HG02588 (cell line): ENCODE data around the gene PEAK3.

Experiments
- ATAC-seq: cut with Tn5 transposase; IDR thresholded peaks from one replicate; pipeline ENCODE4 v1.9.1; 2021; ENCODE audit warnings: mild to moderate bottlenecking, moderate library complexity; ENCODE audit not compliant: unreplicated experiment

PEAK3 gene

DNA sequence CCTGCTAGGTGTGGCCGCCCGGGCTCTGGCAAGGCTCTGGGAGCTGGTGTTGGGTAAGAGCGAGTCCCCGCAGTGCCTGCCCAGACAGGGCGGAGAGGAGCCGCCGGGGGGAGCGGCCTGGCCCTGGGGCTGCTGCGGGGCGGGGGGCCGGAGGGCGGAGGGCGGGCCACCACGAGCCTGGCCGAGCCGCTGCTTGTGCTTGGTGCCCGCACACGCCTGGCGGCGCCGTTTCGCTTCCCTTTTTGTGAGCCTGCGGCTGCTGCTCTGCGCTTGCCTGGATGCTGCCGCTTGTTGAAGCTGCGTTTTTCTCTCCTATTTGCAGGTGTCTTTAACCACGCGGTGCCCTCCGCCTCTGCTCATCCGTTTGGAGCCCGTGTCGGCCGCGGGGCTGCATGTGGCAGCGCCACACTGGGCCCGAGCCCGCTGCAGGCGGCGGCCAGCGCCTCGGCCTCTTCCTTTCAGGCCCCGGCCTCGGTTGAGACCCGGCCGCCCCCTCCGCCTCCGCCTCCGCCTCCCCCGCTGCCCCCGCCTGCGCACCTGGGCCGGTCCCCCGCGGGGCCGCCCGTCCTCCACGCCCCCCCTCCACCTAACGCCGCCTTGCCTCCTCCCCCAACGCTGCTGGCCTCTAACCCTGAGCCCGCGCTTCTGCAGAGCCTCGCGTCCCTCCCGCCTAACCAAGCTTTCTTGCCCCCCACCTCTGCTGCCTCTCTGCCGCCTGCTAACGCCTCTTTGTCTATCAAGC lies 54.4 kb downstream of the PEAK3 start:
- ATAC-seq, result no peak

DNA sequence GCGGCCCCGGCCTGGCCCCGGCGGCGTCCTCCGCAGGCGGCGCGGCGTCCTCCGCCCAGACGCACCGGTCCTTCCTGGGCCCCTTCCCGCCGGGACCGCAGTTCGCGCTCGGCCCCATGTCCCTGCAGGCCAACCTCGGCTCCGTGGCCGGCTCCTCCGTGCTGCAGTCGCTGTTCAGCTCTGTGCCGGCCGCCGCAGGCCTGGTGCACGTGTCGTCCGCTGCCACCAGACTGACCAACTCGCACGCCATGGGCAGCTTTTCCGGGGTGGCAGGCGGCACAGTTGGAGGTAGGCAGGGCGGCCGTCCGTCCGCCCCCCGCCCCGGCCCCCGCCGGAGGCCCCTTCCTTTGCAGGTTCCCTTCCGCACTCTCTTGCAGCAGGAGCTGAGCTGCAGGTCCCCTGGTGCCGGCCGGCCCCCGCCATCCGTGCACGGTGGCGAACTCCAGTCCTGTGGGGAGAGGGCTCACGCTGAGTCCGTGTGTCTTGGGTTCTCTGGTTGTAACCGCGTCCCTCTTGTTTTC lies 55.1 kb downstream of the PEAK3 start:
- no peak for ATAC-seq

DNA sequence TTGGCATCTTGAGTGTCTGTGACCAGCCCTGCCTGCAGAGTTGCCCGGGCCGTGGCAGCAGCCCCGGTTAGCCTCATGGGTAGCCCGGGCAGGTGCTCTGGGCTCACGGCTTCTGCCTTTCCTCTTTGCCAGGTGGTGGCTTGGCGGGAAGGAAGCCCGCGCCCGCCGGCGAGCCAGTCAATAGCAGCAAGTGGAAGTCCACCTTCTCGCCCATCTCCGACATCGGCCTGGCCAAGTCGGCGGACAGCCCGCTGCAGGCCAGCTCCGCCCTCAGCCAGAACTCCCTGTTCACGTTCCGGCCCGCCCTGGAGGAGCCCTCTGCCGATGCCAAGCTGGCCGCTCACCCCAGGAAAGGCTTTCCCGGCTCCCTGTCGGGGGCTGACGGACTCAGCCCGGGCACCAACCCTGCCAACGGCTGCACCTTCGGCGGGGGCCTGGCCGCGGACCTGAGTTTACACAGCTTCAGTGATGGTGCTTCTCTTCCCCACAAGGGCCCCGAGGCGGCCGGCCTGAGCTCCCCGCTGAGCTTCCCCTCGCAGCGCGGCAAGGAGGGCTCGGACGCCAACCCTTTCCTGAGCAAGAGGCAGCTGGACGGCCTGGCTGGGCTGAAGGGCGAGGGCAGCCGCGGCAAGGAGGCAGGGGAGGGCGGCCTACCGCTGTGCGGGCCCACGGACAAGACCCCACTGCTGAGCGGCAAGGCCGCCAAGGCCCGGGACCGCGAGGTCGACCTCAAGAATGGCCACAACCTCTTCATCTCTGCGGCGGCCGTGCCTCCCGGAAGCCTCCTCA lies 55.7 kb downstream of the PEAK3 start:
- no peak for ATAC-seq

DNA sequence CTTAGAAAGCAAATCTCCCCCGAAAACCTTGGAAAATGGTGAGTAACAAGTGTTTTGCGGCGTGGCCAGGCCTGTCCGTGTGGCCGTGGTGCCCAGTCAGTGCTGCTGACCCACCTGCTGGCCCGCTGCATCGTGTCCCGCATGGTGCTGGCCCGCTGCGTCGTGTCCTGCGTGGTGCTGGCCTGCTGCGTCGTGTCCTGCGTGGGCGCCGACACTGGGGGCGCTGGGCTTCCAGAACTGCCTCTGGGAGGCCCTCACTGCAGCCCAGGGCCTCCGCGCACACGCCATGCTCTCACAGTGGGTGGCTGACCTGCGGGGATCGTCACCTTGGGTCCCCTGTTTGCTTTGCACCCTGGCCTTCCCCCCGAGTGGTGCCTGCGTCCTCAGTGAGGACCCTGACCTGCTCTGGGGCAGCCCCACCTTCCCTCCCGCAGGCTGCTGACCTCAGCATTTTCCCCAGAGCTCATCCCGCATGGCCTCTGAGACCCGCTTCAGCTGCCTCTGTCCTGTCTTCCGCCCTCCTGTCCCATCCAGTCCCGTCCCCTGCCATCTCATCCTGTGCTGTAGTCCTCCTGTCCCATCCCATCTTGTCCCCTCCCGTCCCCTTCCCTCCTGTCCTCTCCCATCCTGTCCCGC lies 56.4 kb downstream of the PEAK3 start:
- no peak for ATAC-seq

DNA sequence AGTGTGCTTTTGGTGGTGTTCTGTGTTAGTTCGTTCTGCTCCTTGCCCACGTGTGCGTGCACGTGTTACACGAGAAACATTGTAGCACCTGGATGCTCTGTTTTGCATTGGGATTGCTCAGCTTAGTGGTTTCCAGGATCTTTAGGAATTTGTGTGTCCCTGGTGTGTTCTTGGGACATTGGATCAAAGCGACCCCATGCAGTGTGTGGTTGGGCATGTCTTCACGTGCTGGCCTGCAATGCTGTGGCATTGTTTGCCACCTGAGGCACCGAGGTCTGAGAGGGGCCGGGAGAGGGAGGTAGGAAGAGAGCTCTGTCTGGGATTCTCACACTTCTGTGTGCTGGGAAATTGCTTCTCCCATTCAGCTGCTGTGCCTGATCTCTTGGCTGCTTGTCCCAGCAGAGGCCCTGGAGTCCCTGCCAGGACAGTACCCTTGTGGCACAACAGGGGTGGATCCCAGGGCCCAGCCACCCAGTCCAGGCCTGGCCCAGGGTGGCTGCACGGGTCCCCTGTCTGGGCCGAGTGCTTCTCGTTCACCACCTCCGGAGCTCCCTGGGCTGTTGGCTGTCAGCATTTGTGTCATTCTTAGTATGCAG lies 57.1 kb downstream of the PEAK3 start:
- no peak for ATAC-seq
